ENCODE results near the gene PANK3. TPM values are rescaled to one million over a fixed set of nuclear protein-coding genes. Genes with fewer than 3 reads are reported as not detected.
A peak's percentile ranks its signal among the peaks of the same experiment; 100 is the strongest.

The PANK3 gene
- total RNA-seq, 1 donor, result 71.7 TPM

- no peak for DNase-seq (ENCODE audit: low read depth)
- no peak for TF ChIP-seq CTCF (IDR thresholded peaks at IDR 0.05; ENCODE audit: insufficient read depth, low read depth, low read length)
- H3K4me3 ChIP-seq (ENCODE audit: low read depth, low read length), result no peak overlapping the region
Observed at GRCh38 chr5:168527756-168528295, 51.3 kb downstream of the PANK3 start.

GRCh38 chr5:168525856-168526255, 53.3 kb downstream of the PANK3 start:
- no peak overlapping the region for H3K4me3 ChIP-seq (ENCODE audit: low read depth, low read length)
- no peak for DNase-seq (ENCODE audit: low read depth)
- TF ChIP-seq CTCF (IDR thresholded peaks at IDR 0.05; ENCODE audit: insufficient read depth, low read depth, low read length), result no peak

GRCh38 chr5:168513861-168514428, 65.2 kb downstream of the PANK3 start:
- no peak for DNase-seq (ENCODE audit: low read depth)
- no peak overlapping the region for H3K4me3 ChIP-seq (ENCODE audit: low read depth, low read length)
- TF ChIP-seq CTCF (IDR thresholded peaks at IDR 0.05; ENCODE audit: insufficient read depth, low read depth, low read length), result no peak

GRCh38 chr5:168502563-168503237, 76.5 kb downstream of the PANK3 start:
- no peak for DNase-seq (ENCODE audit: low read depth)
- no peak overlapping the region for H3K4me3 ChIP-seq (ENCODE audit: low read depth, low read length)
- TF ChIP-seq CTCF (IDR thresholded peaks at IDR 0.05; ENCODE audit: insufficient read depth, low read depth, low read length), result no peak

Small RNA genes within 50 kb of the gene (small RNA-seq; reads per million reads assigned to genes)
- 44.9 reads per million, percentile 95 among the genes with 10 or more reads in this experiment for gene MIR103A1

Other genes with a start within 250 kb of the PANK3 start
- gene RARS1, start 92.9 kb downstream of the PANK3 start, total RNA-seq, result 180 and 248 TPM in 2 replicates
- 0.32 and 0.43 TPM in 2 replicates for gene FBLL1, start 50.1 kb downstream of the PANK3 start, total RNA-seq